Endothelial cell of umbilical vein (primary cell): ENCODE data around the gene CYP11A1.

Experiments
- CTCF ChIP-seq, 2 donors: IDR thresholded peaks; 1 replicate in 1 of 2; 2 replicates in 1 of 2; pipeline ENCODE4 v1.5.1; 2011; ENCODE audit warnings: low read length in 2 of 2, mild to moderate bottlenecking in 2 of 2, moderate library complexity in 2 of 2, control low read depth in 1 of 2, inconsistent platforms in 1 of 2, low read depth in 1 of 2; ENCODE audit not compliant: insufficient read depth in 1 of 2; ENCODE audit errors: extremely low read depth in 1 of 2
- EZH2 ChIP-seq: IDR thresholded peaks from 2 replicates; pipeline ENCODE4 v1.6.1; 2012; ENCODE audit warnings: borderline replicate concordance, low read depth, mild to moderate bottlenecking, moderate library complexity, low read length, inconsistent platforms; ENCODE audit not compliant: severe bottlenecking
- FOS ChIP-seq: IDR thresholded peaks from 2 replicates; pipeline ENCODE4 v1.6.1; 2011; ENCODE audit warnings: mild to moderate bottlenecking, low read length, moderate library complexity, borderline replicate concordance; ENCODE audit not compliant: insufficient read depth
- JUN ChIP-seq: IDR thresholded peaks from 2 replicates; pipeline ENCODE4 v1.6.1; 2011; ENCODE audit warnings: borderline replicate concordance, low read depth; ENCODE audit not compliant: insufficient read length, insufficient read depth
- MAX ChIP-seq: IDR thresholded peaks from 2 replicates; pipeline ENCODE4 v1.6.1; 2011; ENCODE audit not compliant: insufficient read depth, insufficient read length
- MYC ChIP-seq: IDR thresholded peaks from one replicate; pipeline ENCODE4 v1.6.1; 2011; ENCODE audit warnings: mild to moderate bottlenecking, low read depth, low read length
- POLR2A ChIP-seq: IDR thresholded peaks from 2 replicates; pipeline ENCODE4 v1.6.1; 2012; ENCODE audit warnings: low read depth, mild to moderate bottlenecking, control low read depth, low read length
- POLR2AphosphoS5 ChIP-seq: IDR thresholded peaks from 2 replicates; pipeline ENCODE4 v1.6.1; 2012; ENCODE audit warnings: low read depth, mild to moderate bottlenecking, control low read depth, low read length, moderate library complexity; ENCODE audit not compliant: insufficient read depth

- TF ChIP-seq MYC (no peak), CTCF (IDR thresholded peaks at IDR 0.05; ENCODE audit: extremely low read depth in 1 of 2, insufficient read depth in 1 of 2, low read depth in 1 of 2, low read length in 2 of 2) (no peak), POLR2A (no peak), POLR2AphosphoS5 (no peak), MAX (no peak), EZH2 (no peak), JUN (no peak), FOS (no peak)
Observed at GRCh38 chr15:74326746-74327145, 40.7 kb downstream of the CYP11A1 start.
